IMR-90 (cell line): ENCODE data around the gene CFAP52.

Source experiments
- BHLHE40 ChIP-seq: fragments of 150-350 bp; IDR thresholded peaks from 2 replicates; pipeline ENCODE4 v1.6.1; 2016; ENCODE audit warnings: mild to moderate bottlenecking, low read depth, low read length
- CEBPB ChIP-seq: IDR thresholded peaks from 2 replicates; pipeline ENCODE4 v1.6.1; 2012; ENCODE audit warnings: low read depth, low read length, improper control_type of control experiment
- CHD1 ChIP-seq: IDR thresholded peaks from 2 replicates; pipeline ENCODE4 v1.6.1; 2012; ENCODE audit warnings: low read depth, low read length, improper control_type of control experiment
- FOS ChIP-seq: fragments of 150-350 bp; IDR thresholded peaks from 2 replicates; pipeline ENCODE4 v1.6.1; 2016; ENCODE audit warnings: low read depth, low read length
- MAFK ChIP-seq: IDR thresholded peaks from 2 replicates; pipeline ENCODE4 v1.6.1; 2012; ENCODE audit warnings: low read depth, low read length, improper control_type of control experiment
- MXI1 ChIP-seq: IDR thresholded peaks from 2 replicates; pipeline ENCODE4 v1.6.1; 2012; ENCODE audit warnings: low read depth, mild to moderate bottlenecking, low read length, moderate library complexity, borderline replicate concordance
- POLR2A ChIP-seq: IDR thresholded peaks from 2 replicates; pipeline ENCODE4 v1.6.1; 2012; ENCODE audit warnings: mild to moderate bottlenecking, low read depth, low read length
- RAD21 ChIP-seq: IDR thresholded peaks from 2 replicates; pipeline ENCODE4 v1.6.1; 2012; ENCODE audit warnings: low read length, improper control_type of control experiment
- RCOR1 ChIP-seq: IDR thresholded peaks from 2 replicates; pipeline ENCODE4 v1.6.1; 2012; ENCODE audit warnings: mild to moderate bottlenecking, low read length, improper control_type of control experiment; ENCODE audit not compliant: insufficient replicate concordance
- RFX5 ChIP-seq: IDR thresholded peaks from 2 replicates; pipeline ENCODE4 v1.8.0; 2012; ENCODE audit warnings: low read depth, mild to moderate bottlenecking, low read length, moderate library complexity
- SMC3 ChIP-seq: fragments of 150-350 bp; IDR thresholded peaks from 2 replicates; pipeline ENCODE4 v1.6.1; 2016; ENCODE audit warnings: low read depth, mild to moderate bottlenecking, antibody characterized with exemption, low read length, moderate library complexity
- TF ChIP-seq, protein P1 (sequence below): fragments of 150-350 bp; IDR thresholded peaks from 2 replicates; pipeline ENCODE4 v1.6.1; 2017; ENCODE audit warnings: mild to moderate bottlenecking, antibody characterized with exemption, low read length, low read depth
- TF ChIP-seq, protein P2 (sequence below): conservative IDR thresholded peaks from 2 replicates; pipeline ENCODE4 v1.5.1; 2012; ENCODE audit warnings: mild to moderate bottlenecking, low read depth, low read length, improper control_type of control experiment
- TF ChIP-seq, protein P3 (sequence below): fragments of 150-350 bp; IDR thresholded peaks from 2 replicates; pipeline ENCODE4 v1.6.1; 2016; ENCODE audit warnings: low read depth, mild to moderate bottlenecking, low read length, moderate library complexity, borderline replicate concordance

DNA sequence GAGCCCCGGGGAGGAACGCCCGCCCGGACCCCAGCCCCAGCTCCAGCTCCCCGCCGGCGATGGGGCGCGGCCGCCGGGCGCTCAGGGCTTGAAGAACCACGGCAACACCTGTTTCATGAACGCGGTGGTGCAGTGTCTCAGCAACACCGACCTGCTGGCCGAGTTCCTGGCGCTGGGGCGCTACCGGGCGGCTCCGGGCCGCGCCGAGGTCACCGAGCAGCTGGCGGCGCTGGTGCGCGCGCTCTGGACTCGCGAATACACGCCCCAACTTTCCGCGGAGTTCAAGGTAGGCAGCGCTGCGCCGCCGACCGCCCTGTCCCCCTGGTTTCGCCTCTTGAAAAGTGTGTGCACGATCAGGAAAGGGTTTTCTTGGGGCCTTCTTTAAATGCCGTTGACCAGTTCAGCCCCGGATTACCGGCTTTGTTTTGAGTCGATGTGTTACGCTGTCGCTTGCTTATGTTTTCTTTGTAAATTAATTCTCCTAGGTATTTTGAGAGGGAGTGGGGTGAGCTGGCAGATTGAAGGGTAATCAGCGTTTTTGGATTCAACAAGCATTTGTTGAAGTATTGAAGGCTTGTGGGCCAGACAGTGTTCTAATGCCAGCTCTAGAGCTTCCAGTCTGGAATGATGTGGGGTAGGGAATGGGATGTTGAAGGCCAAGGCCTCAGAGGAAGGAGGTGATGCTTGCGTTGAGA is 69.6 kb downstream of the CFAP52 start:
- TF ChIP-seq, protein P1, sequence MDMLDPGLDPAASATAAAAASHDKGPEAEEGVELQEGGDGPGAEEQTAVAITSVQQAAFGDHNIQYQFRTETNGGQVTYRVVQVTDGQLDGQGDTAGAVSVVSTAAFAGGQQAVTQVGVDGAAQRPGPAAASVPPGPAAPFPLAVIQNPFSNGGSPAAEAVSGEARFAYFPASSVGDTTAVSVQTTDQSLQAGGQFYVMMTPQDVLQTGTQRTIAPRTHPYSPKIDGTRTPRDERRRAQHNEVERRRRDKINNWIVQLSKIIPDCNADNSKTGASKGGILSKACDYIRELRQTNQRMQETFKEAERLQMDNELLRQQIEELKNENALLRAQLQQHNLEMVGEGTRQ: no peak
- TF ChIP-seq, protein P2, sequence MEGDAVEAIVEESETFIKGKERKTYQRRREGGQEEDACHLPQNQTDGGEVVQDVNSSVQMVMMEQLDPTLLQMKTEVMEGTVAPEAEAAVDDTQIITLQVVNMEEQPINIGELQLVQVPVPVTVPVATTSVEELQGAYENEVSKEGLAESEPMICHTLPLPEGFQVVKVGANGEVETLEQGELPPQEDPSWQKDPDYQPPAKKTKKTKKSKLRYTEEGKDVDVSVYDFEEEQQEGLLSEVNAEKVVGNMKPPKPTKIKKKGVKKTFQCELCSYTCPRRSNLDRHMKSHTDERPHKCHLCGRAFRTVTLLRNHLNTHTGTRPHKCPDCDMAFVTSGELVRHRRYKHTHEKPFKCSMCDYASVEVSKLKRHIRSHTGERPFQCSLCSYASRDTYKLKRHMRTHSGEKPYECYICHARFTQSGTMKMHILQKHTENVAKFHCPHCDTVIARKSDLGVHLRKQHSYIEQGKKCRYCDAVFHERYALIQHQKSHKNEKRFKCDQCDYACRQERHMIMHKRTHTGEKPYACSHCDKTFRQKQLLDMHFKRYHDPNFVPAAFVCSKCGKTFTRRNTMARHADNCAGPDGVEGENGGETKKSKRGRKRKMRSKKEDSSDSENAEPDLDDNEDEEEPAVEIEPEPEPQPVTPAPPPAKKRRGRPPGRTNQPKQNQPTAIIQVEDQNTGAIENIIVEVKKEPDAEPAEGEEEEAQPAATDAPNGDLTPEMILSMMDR: no peak
- TF ChIP-seq FOS (no peak), CEBPB (no peak), POLR2A (no peak), RAD21 (no peak), MXI1 (no peak), RFX5 (no peak), BHLHE40 (no peak), RCOR1 (no peak), MAFK (no peak), SMC3 (no peak), CHD1 (no peak)
- TF ChIP-seq, protein P3, sequence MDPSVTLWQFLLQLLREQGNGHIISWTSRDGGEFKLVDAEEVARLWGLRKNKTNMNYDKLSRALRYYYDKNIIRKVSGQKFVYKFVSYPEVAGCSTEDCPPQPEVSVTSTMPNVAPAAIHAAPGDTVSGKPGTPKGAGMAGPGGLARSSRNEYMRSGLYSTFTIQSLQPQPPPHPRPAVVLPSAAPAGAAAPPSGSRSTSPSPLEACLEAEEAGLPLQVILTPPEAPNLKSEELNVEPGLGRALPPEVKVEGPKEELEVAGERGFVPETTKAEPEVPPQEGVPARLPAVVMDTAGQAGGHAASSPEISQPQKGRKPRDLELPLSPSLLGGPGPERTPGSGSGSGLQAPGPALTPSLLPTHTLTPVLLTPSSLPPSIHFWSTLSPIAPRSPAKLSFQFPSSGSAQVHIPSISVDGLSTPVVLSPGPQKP: no peak
